Measurements from ENCODE around the gene ETS1.

DNA sequence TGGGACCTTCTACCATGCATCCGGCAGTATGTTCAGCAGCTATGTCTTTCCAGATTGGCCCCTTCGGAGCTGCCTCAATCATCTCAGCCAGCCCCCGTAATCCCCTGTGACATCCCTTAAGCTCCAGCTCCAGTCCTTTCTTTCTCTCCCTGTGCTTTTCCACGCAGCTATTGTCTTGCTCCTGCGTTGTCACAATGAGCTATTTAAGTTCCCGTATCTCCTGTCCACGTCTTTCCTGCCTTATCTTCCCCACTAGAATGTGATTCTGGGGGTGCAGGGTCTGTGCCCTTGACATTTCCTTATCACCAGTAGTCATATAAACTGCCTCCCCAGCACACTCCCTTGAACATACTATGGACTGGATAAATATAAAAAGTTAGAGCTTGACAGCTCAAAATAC lies 5.1 kb upstream of the ETS1 start:
- no peak for TF ChIP-seq CTCF (conservative IDR thresholded peaks at IDR 0.05; ENCODE audit: low read depth in 2 of 2)
- no peak for TF ChIP-seq POLR2AphosphoS5 (IDR thresholded peaks at IDR 0.05; ENCODE audit: low read depth)
- TF ChIP-seq ZNF462 (CRISPR knock-in tag; IDR thresholded peaks at IDR 0.05) = no peak
- no peak for TF ChIP-seq REST (IDR thresholded peaks at IDR 0.05; ENCODE audit: unreplicated experiment)
- TF ChIP-seq CREB1 (CRISPR knock-in tag; IDR thresholded peaks at IDR 0.05; ENCODE audit: low read depth) = no peak
